ENCODE measurements around the gene RIOK3.
"Not testable (repeated sequence)": the region's sequence is repeated elsewhere in the genome, so short reads cannot be mapped to it uniquely, and the experiment has no call there.

RIOK3 gene, protein sequence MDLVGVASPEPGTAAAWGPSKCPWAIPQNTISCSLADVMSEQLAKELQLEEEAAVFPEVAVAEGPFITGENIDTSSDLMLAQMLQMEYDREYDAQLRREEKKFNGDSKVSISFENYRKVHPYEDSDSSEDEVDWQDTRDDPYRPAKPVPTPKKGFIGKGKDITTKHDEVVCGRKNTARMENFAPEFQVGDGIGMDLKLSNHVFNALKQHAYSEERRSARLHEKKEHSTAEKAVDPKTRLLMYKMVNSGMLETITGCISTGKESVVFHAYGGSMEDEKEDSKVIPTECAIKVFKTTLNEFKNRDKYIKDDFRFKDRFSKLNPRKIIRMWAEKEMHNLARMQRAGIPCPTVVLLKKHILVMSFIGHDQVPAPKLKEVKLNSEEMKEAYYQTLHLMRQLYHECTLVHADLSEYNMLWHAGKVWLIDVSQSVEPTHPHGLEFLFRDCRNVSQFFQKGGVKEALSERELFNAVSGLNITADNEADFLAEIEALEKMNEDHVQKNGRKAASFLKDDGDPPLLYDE

GRCh38 chr18:23452728-23453679 lies at the start of gene RIOK3:
TSS of gene RIOK3 (plus strand) at chr18:23453287. CDS start at chr18:23453440, 153 bp downstream.
- peak; percentile 82 for DNase-seq

DNA sequence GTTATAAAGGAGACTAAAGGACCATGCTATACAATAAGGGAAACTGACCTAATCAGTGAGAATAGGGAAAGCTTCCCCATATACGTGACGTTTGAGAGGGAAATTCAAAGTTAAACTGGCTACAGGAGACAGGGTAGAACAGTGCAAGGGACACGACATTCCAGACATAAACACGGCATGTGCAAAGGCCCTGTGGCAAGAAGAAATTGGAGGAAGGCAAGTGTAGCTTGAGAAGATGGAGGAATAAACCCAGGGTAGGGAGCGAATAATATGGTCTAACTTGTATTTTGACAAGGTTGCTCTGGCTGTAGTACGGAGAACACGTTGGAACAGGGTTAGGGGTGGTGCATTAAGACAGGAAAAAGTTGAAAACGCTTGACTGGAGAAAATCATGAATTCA lies 49.8 kb upstream of the RIOK3 start:
- DNase-seq: no peak

- no peak for DNase-seq
Observed at GRCh38 chr18:23405636-23406035, 47.5 kb upstream of the RIOK3 start.

- no peak for DNase-seq
Observed at GRCh38 chr18:23406271-23406787, 46.8 kb upstream of the RIOK3 start.

DNA sequence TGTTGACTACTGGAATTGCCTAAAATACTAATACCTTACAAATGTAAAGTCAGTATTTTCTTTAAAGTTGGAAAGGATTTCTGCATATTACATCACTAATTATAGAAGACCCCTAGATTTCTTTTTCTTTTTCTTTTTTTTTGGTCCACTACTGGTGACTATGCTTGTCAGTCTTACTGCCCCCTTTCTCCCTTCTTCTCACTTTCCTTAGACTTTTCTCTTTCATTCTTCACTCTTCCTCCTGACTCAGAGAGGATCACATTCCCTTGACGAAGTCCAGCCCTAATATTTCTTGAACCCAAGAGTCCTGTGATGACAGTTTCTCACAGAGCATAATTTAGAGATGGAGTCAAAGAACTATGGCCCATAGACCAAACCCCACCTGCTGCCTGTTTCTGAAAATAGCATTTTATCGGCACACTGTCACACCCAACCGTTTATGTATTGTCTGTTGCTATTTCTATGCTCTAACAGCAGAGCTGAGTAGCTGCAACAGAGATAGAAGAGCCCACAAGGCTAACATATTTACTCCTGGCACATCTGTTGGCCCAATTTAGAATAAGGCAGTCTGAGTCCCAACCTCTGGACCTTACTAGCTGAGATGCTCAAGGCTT lies 40.6 kb upstream of the RIOK3 start:
- DNase-seq: no peak

DNA sequence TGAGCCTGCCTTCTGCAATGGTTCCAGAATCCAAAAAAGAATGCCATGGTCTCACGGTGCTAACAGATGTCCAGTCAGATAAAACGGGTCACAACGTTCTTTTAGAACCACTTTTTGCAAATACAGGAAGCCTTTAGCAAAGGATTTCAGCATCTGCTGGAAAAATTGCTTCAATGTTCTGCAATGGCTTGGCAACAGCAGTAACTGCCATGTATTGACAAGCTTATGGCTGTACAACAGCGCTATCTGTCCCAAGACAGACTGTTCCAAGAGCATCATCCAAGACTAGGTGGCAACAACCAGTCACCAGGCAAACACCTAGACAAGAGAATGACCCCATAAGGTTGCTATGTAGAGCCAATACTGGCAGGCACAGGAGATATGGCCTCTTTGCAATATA lies 37.6 kb upstream of the RIOK3 start:
- no peak for DNase-seq

DNA sequence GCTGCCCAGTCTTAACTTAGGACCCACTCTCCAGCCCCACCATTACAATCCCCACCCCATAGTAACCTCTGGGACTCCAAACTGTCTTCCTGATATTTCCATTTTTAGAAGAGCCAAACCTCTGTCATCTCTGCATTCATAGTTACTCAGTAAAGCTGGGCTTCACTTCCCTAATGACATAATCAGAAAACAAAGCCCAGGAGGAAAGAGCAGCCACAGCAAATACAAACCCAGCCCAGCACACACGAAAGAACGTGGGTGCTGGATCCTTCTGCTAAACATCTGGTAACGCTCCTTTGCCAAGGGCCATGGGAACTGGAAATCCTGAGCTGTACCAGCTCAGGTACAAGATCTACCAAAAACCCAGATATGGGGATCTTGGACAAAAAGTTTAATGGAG lies 36.8 kb upstream of the RIOK3 start:
- no peak for DNase-seq

DNA sequence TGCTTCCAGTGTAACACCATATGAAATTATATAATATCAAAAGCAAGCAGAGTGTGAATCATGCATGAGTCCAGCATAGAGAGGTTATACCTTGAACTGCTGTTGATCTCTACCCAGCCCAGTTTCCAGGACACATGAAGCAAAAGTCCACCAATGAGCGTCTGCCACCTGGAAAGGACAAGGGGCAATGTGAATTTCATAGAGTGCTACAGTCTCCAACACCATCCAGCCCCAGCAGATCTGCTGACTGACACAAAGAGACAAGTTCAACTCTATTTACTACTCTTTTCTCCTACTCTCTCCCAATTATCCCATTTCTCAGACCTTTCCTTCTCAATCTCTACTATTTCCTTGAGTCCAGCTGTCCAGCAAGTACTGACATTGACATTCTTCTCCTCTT lies 31.8 kb upstream of the RIOK3 start:
- no peak for DNase-seq

GRCh38 chr18:23422751-23423418 lies 30.2 kb upstream of the RIOK3 start:
- no peak for DNase-seq

DNA sequence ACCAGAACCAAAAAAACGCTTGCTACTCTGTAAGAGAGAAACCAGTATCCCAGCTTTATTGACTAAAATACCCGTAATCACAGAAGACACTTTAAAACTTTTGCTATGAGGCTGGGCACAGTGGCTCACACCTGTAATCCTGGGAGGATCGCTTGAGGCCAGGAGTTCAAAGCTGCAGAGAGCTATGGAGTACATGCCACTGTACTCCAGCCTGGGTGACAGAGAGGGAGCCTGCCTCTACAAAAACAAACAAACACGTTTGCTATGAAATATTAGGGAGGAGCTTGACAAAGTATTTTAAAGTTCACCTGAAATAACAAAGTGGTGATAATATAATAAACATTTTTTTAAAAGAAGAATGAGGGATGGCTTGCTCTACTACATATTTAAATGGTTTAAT lies 28.5 kb upstream of the RIOK3 start:
- no peak for DNase-seq

- DNase-seq: no peak
Observed at GRCh38 chr18:23428821-23429220, 24.3 kb upstream of the RIOK3 start.

GRCh38 chr18:23429538-23429937 lies 23.5 kb upstream of the RIOK3 start:
- not testable (repeated sequence) for DNase-seq

GRCh38 chr18:23433360-23433759 lies 19.7 kb upstream of the RIOK3 start:
- DNase-seq: no peak

DNA sequence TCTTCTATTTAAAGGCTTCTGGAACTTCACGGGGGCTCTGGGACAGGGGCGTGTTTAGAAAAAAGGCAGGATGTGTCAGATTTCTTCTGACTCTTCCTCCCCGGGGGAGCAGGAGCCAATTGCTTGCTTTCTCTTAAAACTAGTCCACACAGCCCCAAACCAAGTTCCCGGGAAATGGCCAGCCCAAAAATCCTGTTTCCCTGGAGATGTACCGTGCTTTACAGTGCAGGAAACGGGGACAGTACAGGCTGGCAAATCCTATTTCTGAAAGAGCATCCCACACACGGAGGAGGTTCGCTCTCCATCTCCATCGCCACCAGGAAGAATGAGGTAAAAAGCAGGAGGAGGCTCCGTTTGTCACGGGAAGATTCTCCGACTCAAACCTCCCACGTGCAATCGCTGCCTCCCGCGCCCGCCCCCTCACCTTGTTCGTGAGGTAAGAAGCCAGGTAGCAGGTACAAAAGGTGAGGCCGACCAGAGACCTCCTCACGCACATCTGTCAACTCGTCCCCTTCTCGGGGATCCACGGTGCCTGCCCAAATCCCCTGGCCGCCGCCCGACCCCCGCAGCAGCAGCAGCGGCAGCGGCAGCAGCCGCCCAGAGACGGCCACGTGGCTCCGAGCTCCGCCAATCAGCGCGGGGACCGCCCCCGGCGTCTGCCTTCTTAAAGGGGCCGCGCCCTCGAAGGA lies 15.6 kb upstream of the RIOK3 start:
- DNase-seq: peak; percentile 85

GRCh38 chr18:23438046-23438377 lies 15.1 kb upstream of the RIOK3 start:
- DNase-seq: no peak

GRCh38 chr18:23438608-23439366 lies 14.3 kb upstream of the RIOK3 start:
- DNase-seq: no peak

DNA sequence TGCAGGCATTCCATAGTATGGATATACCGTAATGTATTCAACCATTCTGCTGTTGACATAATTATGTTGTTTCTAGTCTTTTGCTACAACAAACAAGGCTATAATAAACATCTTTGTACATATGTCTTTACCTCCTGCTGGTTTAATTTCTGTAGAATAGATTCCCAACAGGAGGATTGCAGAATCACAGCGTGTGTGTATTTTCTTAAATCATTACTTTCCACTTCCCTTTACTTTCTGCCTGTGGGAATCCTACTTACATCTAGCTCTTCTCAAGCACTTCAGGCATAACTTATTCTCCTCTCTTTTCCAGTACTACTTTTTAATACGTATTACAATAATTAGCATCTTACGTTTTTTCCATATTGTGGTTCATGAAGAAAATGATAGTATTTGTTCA lies 13.0 kb upstream of the RIOK3 start:
- no peak for DNase-seq

DNA sequence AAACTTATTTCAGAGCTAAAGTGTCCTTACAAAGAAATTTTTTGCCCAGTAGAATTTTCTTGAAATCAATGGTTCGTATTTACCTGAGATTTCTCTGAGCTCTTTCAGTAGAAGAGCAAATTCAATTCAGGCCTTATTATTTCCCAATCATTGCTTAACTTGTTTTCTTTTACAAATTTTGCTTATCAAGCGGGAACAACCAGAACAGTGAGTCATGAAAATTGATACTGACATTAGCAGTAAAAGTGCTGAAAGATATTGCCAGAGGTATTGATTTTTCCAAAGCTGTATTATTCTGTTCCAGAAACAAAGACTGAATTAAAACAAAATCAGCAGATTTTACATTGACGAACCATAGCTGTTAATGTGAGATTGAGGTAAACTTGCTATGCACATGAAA lies 10.1 kb upstream of the RIOK3 start:
- no peak for DNase-seq

GRCh38 chr18:23448291-23448690 lies 4.8 kb upstream of the RIOK3 start:
- no peak for DNase-seq

DNA sequence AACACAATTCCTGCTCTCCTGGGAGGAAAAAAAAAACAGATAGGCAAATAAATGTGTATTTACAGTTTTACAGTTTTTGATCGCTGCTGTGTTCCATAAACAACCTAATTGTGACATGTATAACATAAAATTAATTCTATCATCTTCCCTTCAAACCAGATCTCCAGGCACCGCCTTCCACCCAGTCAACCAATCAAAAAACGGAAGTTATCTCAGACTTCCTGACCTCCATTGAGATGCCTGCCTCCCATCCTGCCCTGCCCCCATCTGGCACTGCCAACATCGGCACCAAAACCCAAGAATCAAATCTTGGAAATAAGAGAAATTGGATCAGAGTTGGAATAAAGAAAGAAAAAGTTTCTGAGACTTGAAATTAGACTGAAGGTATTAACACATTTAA lies 3.1 kb upstream of the RIOK3 start:
- no peak for DNase-seq

- DNase-seq: no peak
Observed at GRCh38 chr18:23451011-23451410, 2.1 kb upstream of the RIOK3 start.

Data from activated naive CD4-positive, alpha-beta T cell treated with anti-CD3 and anti-CD28 coated beads, Interleukin-2, amount 50 U/mL, for 16 hours (primary cell).